HG02763 (cell line): ENCODE results near the gene GTPBP6.
"Not testable (repeated sequence)": the region's sequence is repeated elsewhere in the genome, so short reads cannot be mapped to it uniquely, and the experiment has no call there.

Experiments used
- ATAC-seq: cut with Tn5 transposase; IDR thresholded peaks from one replicate; pipeline ENCODE4 v1.9.1; 2021; ENCODE audit warnings: mild to moderate bottlenecking, moderate library complexity; ENCODE audit not compliant: unreplicated experiment

GTPBP6 gene

GRCh38 chrX:351736-352135, 33.1 kb upstream of the GTPBP6 start:
- ATAC-seq: no peak

GRCh38 chrX:351324-351641, 32.7 kb upstream of the GTPBP6 start:
- ATAC-seq: not testable (repeated sequence)

GRCh38 chrX:350534-351323, 32.1 kb upstream of the GTPBP6 start:
- no peak for ATAC-seq

- no peak for ATAC-seq
These were observed 31.5 kb upstream of the GTPBP6 start for GRCh38 chrX:350148-350533.

DNA sequence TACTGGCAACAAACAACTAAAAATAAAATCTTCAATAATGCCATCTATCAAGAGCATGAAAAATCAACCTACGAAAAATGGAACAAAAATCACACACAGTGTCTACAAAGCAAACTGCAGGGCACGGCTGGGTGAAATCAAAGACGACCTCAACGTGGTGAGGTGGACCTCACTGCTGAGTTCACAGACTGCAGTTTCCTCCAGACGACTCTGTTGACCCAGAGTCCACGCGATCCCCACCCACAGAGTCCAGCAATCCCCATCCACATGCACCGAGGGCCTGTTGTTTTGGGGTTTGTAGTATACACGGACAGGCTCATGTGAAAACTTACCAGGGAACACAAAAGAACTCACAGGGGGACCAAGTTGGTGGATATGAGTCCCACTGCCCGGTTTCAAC, 31.1 kb upstream of the GTPBP6 start:
- ATAC-seq: no peak

DNA sequence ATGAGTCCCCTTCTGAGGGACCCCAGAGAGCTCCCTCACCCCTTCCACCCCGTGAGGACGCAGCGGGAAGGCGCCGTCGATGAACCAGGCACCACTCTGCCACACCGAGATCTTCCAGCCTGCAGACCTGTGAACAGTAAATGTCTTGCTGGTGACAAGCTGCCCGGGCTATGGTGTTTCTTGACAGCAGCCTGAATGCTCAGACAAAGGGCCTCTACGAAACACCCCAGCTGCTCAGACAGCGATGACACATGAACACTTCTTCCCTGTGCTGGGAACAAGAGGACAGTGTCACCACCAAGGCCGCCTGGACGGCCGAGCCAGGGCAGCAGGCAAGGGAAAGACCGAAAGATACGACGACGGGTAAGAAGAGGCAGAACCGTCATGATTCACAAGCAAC, 30.6 kb upstream of the GTPBP6 start:
- no peak for ATAC-seq

DNA sequence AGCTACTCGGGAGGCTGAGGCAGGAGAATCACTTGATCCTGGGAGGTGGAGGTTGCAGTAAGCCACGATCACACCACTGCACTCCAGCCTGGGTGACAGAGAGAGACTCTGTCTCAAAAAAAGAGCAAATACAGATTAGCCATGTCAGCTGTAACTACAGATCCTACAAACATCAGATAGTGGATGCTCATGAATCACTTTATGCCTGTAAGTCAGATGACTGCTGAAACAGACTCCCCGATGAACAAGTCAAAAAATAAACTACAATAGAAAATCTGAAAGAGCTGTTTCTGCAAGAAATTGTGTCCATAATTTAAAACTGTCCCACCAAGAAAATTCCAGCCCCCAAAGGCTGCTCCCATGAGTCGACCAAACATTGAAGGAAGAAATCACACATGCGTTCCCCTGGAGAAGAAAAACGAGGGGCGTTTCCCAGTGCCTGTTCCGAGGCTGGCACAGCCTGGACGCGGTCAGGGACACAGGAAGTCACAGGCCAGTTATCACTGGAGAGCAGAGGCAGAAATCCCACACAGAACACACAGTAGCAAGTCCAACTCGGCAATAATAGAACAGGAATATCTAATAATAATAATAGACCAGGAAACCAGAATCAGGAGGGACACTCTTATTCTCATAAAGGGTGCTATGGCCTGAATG, 30.0 kb upstream of the GTPBP6 start:
- ATAC-seq: no peak

DNA sequence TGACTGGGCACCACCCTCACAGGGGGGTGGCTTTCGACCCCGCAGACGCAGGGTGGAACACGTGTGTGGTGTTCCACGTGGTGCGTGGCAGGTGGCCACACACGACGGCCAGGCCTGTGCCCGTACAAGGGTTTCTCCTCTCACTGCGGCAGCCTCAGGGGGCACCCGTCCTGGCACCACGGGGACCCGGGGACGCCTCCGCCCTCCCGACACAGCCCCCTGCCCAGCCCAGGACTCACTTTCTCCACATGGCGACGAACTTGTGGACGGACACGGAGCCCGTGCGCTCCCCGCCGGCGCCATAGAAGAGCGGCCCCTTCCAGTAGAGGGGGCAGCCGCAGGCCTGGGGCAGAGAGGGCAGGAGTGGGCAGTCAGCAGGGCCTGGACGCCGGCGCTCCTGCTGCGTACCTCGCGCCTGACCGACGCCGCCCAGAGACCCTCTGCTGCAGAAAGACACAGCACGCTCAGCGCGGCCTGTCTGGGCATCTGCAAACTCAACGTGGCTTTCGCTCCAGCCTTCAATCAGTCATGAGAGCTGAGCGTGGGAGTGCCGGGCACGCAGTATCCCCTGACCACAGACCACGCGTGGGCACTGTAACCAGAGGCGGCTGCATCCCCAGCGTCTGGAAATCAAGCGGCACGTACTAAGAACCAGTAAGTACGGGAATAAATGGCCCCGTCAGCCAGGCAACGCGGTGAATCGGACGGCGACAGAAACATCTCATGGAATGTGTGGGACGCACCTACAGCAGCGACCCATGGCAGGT, 28.9 kb upstream of the GTPBP6 start:
- ATAC-seq: no peak

GRCh38 chrX:346034-346813, 27.6 kb upstream of the GTPBP6 start:
- ATAC-seq: no peak

DNA sequence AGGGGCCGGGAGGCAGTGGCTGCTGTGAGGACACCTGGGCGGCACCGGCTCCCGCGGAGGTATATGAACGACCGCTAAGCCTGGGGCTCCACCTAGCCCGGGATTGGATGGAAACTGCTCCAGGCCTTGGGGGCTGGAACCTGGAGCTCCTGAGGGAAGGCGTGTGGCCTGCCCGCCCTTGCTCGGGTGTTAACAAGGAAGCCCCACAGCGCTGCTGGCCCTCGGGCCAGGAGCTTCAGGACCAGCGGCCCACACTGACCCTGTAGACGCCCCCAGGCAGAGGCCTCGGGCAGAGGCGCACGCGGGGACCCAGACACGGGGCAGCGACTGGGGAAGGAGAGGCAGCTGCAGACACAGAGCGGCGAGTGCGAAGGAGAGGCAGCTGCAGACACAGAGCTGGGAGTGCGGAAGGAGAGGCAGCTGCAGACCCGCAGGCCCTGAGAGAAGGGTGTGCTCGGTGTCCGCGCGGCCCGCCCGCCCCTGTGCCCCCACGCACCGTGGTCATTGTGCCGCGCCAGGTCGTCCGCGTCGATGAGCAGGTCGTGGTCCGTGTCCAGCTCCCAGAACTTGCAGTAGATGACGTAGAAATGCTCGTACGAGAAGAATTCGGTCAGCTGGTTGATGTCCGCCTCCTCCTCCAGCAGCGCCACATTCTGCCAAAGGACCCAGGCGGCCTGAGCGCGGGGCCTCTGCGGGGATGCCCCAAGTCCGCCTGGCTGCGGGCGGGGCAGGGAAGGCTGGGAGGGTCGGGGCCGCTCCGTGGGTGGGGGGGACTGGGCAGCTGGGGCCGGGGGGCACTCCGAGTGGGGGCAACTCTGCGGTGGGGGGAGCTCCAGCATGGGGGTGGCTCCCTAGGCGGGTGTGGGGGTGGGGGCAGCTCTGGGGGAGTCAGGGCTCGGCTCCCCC, 26.7 kb upstream of the GTPBP6 start:
- ATAC-seq: no peak

DNA sequence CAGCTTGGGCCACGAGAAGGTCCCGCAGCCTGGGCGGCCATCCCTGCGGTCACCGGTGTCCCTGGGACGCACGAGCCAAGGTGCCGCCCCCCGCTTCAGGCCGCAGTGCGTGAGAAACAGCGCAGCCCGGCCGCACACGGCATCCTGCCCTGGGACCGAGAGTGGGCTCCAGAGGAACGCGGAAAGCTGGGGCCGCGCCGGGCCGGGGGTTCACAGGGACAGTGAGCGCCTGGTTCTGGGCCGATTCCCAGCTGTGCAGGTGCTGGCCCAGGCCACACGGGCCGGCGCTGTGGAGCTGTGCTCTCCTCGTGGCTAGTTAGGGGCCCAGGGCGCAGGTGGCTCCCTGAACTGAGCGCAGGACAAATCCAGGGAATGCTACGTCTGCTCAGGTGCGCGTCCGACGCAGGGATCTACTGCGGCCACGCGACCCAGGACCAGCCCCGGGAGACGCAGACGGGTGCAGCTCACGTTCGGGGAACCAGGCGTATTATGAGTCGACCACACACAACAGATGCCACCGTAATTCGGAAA, 25.8 kb upstream of the GTPBP6 start:
- no peak for ATAC-seq

DNA sequence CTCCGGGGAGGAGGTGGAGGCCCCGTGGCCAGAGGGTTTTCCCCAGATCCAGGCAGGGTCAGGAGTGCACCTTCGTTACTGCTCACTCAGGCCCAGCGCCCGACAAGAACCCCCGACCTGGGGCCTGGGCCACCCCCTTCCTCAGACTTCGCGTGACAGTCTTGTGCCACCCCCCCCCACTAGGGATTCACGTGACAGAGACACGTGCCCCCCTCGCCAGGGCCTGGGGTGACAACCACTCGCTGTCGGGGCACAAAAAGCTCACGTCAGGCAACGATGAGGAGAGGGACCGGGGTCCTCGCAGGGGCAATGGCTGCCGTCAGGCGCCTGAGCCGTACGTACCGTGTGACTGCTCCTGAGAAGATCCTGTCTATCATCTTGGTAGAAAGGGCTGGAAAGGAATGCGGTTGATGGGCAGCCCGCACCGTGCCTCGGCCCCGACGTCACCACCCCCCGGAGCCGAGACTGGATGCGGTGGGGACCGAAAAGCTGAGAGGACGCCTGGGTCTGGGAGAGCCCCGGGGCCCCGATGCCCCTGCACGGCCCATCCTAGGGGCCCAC, 23.0 kb upstream of the GTPBP6 start:
- no peak for ATAC-seq

- ATAC-seq: no peak
These were observed 22.2 kb upstream of the GTPBP6 start for GRCh38 chrX:340641-341423.

DNA sequence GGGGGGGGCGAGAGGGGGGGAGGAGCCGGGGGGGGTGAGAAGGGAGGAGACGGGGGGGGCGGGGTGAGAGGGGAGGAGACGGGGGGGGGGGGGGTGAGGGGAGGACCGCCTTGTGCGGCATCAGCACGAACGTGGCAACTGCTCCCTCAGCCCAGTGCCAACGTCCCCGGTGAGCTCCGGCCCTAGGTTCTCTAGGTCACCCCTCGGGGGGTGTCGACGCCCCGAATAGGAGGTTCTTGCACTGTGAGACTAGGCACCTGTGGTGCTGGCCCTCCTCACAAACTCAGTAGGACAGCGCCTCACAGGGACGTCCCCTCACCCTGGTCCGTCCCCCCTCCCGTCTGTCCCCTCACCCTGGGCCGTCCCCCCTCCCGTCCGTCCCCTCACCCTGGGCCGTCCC, 21.5 kb upstream of the GTPBP6 start:
- no peak for ATAC-seq

- ATAC-seq: no peak
These were observed 20.3 kb upstream of the GTPBP6 start for GRCh38 chrX:338836-339400.

DNA sequence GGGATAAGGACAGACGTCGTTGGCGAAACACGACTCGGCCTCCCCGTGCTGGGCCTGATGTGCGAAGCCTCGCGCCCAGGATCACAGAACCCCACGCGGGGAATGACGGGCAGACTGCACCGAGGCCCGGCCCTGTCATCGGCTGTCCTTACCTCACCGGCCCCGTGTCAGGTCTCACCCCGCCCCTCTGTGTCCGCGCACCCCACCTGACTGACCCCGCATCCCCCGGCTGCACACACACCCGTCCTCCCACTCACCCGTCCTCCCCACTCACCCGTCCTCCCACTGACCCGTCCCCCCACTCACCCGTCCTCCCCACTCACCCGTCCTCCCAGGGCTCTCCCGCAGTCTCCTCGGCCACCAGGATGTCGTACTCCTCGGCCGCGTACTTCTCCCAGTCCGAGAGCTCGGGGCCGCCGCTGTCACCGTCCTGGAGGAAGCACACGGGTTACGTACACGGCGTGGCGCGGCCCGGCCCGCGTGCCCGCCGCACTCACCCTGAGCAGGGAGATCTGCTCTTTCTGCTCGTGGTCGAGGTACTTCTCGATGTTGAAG, 19.8 kb upstream of the GTPBP6 start:
- ATAC-seq: no peak

DNA sequence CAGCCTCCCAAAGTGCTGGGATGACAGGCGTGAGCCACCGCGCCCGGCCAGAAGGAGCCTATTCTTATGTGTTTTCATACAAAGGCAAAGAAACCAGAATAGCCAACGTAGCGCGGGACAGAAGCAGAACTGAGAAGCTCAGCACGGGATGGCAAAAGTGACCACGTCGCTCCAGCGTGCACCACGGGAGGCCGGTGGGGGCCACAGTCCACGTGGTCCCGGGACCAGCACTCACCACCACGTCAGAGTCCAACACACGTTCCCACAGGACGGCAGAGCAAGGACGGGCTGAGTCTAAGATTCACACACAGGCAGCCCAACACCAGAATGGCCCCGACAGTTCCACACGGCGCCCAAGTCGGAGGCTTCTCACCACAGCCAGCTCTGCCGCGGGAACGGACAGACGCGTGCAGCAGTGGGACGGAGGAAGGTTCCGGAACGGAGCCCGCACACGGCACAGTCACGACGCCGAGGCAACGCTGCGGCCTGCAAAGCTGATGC, 18.8 kb upstream of the GTPBP6 start:
- ATAC-seq: no peak

DNA sequence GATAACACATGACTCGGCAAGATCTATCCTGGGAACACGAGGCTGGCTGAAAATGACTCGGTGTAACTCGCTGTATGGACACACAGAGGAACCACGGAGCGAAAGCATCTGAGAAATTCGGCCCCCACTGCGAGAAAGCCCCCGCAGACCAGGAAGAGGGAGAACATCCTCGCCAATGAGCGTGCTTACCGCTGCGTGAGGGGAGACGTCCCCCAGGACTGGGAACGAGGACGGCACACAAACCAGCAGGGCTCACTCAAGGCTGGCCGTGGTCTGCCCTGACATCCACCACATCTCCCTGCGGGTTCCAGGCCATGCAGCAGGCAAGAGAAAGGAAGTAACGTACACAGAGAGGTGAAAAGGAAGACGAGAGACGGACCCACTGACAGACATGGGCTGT, 17.6 kb upstream of the GTPBP6 start:
- no peak for ATAC-seq
